Raji (cell line): ENCODE data around the gene PIP4K2A.

Experiments
- POLR2A ChIP-seq: IDR thresholded peaks from 2 replicates; pipeline ENCODE4 v1.6.1; 2011; ENCODE audit warnings: low read depth, low read length, control low read depth; ENCODE audit not compliant: insufficient read depth

PIP4K2A gene

GRCh38 chr10:22537810-22538209 lies 176.6 kb downstream of the PIP4K2A start:
- no peak for TF ChIP-seq POLR2A

DNA sequence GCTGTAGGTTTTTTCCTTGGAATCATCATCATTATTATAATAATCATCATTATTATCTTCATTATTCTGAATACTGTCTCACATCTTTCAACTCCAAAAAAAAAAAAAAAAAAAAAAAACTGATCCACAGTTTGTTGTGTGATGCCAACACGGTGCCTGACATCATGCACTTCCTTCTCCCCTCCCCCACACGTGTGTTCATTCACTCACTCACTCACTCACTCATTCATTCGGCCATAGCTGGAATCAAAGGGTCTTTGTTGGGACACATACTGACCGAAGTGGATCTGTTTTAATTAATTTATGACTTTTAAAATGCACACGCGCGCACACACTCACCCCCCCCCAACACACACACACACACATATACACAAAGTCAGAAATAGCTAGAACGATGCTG lies 177.8 kb downstream of the PIP4K2A start:
- TF ChIP-seq POLR2A, result no peak

DNA sequence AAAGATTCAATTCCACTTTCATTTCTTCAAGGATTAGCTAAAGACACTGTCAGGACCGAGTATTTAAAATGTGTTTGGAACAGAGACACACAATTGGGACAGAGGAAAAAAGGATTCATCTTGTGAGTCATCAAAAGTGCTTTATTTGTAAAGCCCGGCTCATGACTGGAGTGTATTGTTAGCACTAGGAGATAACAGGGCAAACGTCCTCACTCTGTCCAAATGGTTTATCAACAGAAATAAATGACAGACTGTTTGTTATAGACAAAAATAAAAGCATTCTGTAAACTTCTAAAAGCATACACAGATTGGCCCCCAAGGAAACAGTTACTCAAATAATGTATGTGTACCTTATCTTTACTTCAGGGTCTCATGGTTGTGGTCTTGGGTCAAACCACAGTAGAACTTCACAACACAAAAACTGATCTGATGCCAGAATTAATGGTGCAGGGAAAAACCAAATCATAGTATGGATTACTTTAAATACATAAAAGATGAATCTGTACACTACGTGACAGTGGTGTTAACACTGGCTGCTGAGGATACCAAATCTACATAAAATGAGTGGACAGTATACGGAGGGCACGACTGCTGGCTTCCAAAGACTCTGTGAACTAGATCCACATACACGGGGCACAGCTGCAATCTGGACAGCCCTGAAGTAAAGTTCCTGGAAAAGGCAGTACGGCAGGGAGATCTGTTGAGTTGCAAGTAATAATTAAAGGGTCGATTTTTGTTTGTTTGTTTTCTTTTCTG lies 179.4 kb downstream of the PIP4K2A start:
- no peak for TF ChIP-seq POLR2A

DNA sequence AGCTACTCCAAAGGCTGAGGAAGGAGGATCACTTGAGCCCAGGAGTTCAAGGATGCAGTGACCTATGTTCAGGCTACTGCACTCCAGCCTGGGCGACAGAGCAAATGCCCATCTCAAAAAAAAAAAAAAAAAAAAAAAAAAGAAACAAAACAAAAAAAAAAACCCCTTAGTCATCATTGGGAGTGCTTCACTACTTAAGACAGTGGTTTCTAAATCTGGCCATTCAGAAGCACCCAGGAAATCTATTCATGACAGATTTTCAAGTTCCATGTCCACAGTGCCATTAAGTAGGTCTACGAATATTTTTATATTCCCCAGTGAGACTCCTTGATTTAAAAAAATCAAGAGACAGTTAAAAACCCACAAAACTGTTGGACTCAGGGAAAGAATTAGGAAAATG lies 182.9 kb downstream of the PIP4K2A start:
- no peak for TF ChIP-seq POLR2A

GRCh38 chr10:22531008-22531407 lies 183.4 kb downstream of the PIP4K2A start:
- TF ChIP-seq POLR2A, result no peak

GRCh38 chr10:22527520-22527919 lies 186.9 kb downstream of the PIP4K2A start:
- no peak for TF ChIP-seq POLR2A

GRCh38 chr10:22518167-22518724 lies 196.1 kb downstream of the PIP4K2A start:
- no peak for TF ChIP-seq POLR2A

GRCh38 chr10:22515009-22515408 lies 199.4 kb downstream of the PIP4K2A start:
- no peak for TF ChIP-seq POLR2A

DNA sequence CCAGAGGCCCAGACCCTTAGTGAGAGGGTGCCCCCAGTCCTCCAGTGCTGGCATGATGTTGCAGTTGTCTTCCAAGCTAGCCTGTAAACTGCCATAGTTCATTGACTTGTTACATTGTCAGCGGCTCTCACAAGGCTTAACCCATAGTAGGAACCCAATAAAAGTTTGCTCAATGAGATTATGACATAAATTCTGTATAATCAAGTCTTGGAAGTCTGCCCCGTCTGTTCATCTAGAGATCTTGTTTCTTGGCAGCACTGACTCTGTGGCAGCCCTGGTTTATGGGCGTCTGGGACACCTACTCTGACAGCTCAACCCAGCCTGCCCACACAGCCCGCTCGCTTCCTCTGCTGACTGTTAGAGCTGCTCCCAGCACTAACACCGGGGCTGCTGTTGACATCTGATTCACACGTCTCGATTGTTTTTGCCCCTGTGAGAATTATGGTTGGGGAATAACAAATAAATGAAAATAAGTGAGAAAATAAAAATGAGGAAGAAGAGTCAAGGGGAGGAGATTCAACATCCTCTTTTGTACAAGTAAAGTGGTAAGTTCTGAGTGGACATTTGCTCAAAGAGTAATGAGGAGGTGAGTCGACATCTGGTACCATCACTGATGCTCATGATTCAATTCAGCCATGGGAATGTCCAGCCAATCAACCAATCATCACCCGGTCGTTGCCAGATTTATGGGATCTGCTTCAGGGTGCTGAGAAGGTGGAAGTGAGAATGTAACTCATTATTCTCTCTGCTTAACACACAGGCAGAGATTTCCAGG lies 208.3 kb downstream of the PIP4K2A start:
- no peak for TF ChIP-seq POLR2A

DNA sequence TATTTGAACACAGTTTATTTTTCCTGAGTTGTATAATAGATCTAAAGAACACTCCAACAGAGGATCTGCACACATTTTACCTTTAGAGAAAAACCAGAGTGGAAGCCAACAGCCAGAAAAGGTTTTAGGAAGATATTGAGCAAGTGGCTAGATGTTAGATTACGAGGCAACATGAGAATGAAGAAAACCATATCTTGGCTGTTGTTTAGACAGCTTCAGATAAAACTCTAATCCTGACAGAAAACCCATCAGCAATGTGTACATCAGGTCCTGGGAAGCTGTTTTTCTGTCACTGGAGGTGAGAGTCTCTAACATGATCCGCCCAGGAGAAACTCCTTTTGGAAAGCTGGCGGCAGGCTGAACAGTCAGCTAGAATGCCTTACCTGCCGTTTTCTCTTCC lies 209.6 kb downstream of the PIP4K2A start:
- TF ChIP-seq POLR2A, result no peak

- no peak for TF ChIP-seq POLR2A
These were observed 210.9 kb downstream of the PIP4K2A start for GRCh38 chr10:22503315-22504088.

DNA sequence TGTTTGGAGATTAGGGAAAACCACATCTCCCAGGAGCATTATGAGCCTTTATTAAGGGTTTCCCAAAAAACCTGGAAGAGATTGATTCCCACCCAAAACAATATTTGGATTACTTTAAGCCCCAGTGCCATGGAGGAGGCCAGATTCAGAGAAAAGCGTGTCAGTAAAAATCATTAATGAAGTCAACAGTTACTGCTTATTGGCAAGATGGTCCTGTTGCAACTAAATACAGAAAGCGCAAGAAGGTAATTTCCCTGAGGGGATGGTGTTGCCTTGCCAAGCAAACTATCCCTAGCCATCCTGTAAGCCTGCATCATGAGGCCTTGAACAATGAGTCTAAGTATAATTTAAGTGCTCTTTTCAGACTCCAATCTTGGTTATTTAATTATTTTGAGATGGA lies 212.5 kb downstream of the PIP4K2A start:
- TF ChIP-seq POLR2A, result no peak

DNA sequence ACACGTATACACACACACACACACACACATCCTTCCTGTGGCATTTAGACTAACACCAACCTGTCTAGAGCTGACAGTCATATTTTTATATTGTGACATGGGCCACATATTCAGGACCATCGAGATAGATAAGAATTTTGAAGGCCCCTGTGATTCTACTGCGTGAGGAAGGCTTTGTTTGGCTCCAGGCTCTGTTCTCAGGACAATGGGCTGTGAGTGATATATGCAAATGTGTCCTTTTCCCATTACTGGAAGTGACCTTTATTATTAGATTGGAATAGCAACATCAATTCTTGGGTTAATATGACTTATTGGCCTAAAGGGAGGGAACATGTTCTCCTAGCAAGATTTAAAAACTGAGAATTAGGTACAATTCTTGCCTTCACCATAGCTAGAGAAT lies 213.0 kb downstream of the PIP4K2A start:
- no peak for TF ChIP-seq POLR2A

DNA sequence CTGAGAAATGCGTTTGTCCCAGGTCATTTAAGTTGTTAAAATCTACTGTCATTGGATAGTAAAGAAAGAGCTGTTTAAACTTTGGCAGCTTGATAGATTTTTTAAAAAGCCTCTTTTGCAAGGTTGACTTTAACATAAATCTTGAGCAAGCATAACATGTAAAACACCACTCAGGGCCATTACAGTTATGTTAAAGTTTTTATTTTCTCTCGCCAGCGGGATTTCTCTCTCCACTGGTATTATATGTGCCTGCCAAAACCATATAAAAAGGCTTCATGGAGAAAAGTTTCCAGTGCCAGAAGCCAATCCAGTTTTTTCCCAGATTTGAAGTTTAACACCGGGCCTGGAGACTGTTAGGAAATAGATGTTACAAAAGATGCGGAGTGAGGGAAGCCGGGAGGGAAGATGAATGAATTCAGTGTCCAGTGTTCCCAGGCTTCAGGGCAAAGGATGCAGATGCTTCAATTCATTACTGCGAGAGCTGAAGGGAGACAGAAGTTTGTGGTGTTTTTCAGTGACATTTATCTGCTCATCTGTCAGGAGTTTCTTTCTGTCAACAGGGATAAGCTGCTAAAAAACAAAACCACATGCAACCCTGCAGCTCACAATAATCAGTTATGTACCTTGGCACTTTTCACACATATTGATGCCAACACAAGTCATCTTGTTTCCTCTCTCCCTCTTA lies 213.6 kb downstream of the PIP4K2A start:
- no peak for TF ChIP-seq POLR2A

DNA sequence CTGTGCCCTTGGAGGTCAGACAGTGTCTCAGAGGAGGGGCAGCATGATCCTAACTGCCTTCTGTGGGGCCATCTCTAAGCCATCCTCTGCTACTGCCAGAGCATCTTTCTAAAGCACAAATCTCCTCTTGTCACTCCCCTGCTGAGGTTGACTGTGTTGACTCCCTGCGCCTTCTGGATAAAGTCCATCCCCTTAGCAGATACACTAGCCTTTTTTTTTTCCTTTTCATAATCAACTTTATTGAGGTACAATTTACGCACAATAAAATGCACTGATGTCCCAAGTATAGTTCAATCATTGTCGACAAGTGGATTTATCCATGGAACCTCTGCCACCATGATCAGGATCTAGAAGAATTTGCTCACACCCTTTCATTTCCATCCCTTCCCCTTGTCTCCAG lies 219.0 kb downstream of the PIP4K2A start:
- no peak for TF ChIP-seq POLR2A

- no peak for TF ChIP-seq POLR2A
These were observed 220.4 kb downstream of the PIP4K2A start for GRCh38 chr10:22494007-22494406.
